HL-60 (cell line): ENCODE results near the gene AGTR1.
A peak's percentile ranks its signal among the peaks of the same experiment; 100 is the strongest.

ENCODE experiments used
- DNase-seq, 2 experiments: peaks; one replicate each; pipeline ENCODE4 v3.0.0-alpha.2; 2010 to 2020; ENCODE audit warnings: low read depth in 1 of 2, low spot score in 1 of 2
- H3K27ac ChIP-seq: fragments of 250-450 bp; sonication (Bioruptor Pico); replicated peaks from 2 replicates; pipeline ENCODE4 v1.5.1; 2020; ENCODE audit warnings: mild to moderate bottlenecking, moderate library complexity
- H3K27me3 ChIP-seq: fragments of 250-450 bp; sonication (Bioruptor Pico); 2 replicates; pipeline ENCODE4 v1.5.1; 2021; ENCODE audit warnings: mild to moderate bottlenecking, moderate library complexity; ENCODE audit not compliant: insufficient read depth, poor library complexity, severe bottlenecking
- H3K4me3 ChIP-seq: replicated peaks from 2 replicates; pipeline ENCODE4 v1.5.1; 2011; ENCODE audit warnings: mild to moderate bottlenecking, control low read depth, low read length; ENCODE audit not compliant: insufficient read depth
- CTCF ChIP-seq: IDR thresholded peaks from one replicate; pipeline ENCODE4 v1.5.1; 2011; ENCODE audit warnings: low read length, control low read depth, inconsistent platforms; ENCODE audit not compliant: insufficient read depth
- GABPA ChIP-seq: IDR thresholded peaks from 2 replicates; pipeline ENCODE4 v1.6.1; 2012; ENCODE audit warnings: low read depth
- POLR2AphosphoS5 ChIP-seq: IDR thresholded peaks from 2 replicates; pipeline ENCODE4 v1.6.1; 2012; ENCODE audit warnings: low read depth
- REST ChIP-seq: IDR thresholded peaks from 2 replicates; pipeline ENCODE4 v1.6.1; 2012; ENCODE audit warnings: low read depth; ENCODE audit not compliant: insufficient replicate concordance
- SPI1 ChIP-seq: IDR thresholded peaks from 2 replicates; pipeline ENCODE4 v1.6.1; 2012; ENCODE audit warnings: low read depth, mild to moderate bottlenecking, borderline replicate concordance

AGTR1 gene

GRCh38 chr3:148727231-148727630 lies 29.5 kb downstream of the AGTR1 start:
- no peak overlapping the region for H3K27ac ChIP-seq
- H3K27me3 ChIP-seq, result no peaks in the 10 kb centered on the region
- DNase-seq, result peak; percentile 31 to 71
- H3K4me3 ChIP-seq, result no peak overlapping the region
- peak; percentile 53; the same call in 1 of the 2 replicates for TF ChIP-seq SPI1
- no peak for TF ChIP-seq POLR2AphosphoS5
- TF ChIP-seq CTCF, result peak; percentile 72

- no peaks in the 10 kb centered on the region for H3K27me3 ChIP-seq
- no peak for TF ChIP-seq REST
- no peak for TF ChIP-seq CTCF
- no peak for TF ChIP-seq POLR2AphosphoS5
- no peak for TF ChIP-seq SPI1
- no peak for TF ChIP-seq GABPA
- H3K27ac ChIP-seq, result no peak overlapping the region
- no peak for DNase-seq
- no peak overlapping the region for H3K4me3 ChIP-seq
These were observed 31.1 kb downstream of the AGTR1 start for GRCh38 chr3:148728753-148729152.

- H3K4me3 ChIP-seq, result no peak overlapping the region
- no peak for DNase-seq
- no peak for TF ChIP-seq POLR2AphosphoS5
- TF ChIP-seq GABPA, result no peak
- no peak for TF ChIP-seq REST
- no peak for TF ChIP-seq SPI1
- TF ChIP-seq CTCF, result no peak
These were observed 31.9 kb downstream of the AGTR1 start for GRCh38 chr3:148729476-148730055.

GRCh38 chr3:148730676-148731075 lies 33.0 kb downstream of the AGTR1 start:
- Histone ChIP-seq H3K4me3 (no peak overlapping the region), H3K27me3 (no peaks in the 10 kb centered on the region), H3K27ac (no peak overlapping the region)
- no peak for DNase-seq
- TF ChIP-seq CTCF (no peak), GABPA (no peak), REST (no peak), POLR2AphosphoS5 (no peak), SPI1 (no peak)

More at GRCh38 chr3:148729476-148730055, 31.9 kb downstream of the AGTR1 start:
- no peak overlapping the region for H3K27ac ChIP-seq
- no peaks in the 10 kb centered on the region for H3K27me3 ChIP-seq
